Stimulated activated CD4-positive, alpha-beta T cell treated with anti-CD3 and anti-CD28 coated beads, Interleukin-15, amount 100 ng/mL, for 24 hours (primary cell): Measurements from ENCODE around the gene CNOT1.
"Not testable (repeated sequence)": the region's sequence is repeated elsewhere in the genome, so short reads cannot be mapped to it uniquely, and the experiment has no call there.

Source experiments
- DNase-seq: peaks from one replicate; pipeline ENCODE4 v3.0.0-alpha.2; 2020

Gene CNOT1

DNA sequence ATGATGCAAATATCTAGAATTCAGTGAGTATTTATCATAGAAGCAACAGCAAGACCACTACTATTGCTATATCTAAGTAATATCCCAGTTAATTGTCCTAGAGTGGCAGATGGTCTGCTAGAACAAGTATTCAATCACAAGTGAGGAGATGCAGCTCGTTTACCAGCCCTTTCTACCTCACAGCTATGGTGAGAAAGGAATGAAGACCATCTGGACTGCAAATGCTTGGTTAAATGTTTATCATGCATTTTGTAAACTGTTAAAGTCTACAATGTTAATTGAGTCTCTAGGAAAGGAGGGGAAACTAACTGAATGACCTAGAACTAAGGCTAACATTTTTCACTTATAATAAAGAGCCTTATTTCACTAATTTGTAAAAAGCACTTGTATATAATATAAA is 52.5 kb downstream of the CNOT1 start:
- no peak for DNase-seq

DNA sequence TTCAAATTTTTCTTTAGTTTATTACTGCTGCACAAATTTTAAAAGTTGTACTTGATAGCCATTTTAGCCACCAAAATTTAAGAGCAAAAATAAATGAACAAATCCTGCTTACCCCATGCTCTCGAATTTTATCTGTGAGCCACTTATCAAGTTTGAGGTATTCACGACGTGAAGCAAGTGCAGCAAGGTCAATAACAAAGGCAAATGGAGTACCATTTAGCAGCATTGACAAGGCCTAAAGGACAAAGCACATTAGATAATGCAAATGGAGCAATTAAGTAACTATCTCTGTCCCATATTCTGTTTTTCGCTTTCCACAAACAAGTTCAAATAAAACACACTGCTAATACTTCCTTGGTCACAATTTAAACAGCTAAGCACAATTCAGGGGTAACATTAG is 54.7 kb downstream of the CNOT1 start:
- no peak for DNase-seq

DNA sequence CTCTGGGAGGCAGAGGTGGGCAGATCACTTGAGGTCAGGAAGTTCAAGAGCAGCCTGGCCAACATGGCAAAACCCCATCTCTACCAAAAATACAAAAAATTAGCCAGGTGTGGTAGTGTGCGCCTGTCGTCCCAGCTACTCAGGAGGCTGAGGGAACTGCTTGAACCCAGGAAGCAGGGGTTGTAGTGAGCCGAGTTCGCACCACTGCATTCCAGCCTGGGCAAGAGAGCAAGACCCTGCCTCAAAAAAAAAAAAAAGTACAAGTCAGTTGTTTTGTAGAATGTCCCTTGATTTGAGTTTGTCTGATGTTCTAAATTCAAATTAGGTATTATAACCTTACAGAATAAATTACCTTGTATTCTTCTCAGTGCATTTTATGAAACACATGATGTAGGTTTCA is 63.9 kb downstream of the CNOT1 start:
- not testable (repeated sequence) for DNase-seq

DNA sequence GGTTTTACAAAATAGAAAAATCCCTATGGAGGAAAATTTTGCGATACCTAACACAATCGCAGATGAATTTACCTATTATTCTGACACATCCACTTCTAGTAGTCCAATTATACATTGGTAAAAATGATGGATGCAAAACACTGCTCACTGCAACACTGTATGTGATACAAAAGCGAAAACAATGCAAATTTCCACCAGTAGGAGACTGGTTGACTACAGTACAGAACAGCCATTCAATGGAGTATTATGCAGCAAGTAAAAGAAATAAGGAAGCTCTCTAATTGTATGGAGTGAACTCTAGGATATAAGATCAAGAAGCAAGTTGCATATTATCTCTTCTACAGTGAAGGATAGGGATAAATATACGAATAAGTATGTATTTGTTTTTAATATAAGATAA is 65.9 kb downstream of the CNOT1 start:
- DNase-seq, result no peak

DNA sequence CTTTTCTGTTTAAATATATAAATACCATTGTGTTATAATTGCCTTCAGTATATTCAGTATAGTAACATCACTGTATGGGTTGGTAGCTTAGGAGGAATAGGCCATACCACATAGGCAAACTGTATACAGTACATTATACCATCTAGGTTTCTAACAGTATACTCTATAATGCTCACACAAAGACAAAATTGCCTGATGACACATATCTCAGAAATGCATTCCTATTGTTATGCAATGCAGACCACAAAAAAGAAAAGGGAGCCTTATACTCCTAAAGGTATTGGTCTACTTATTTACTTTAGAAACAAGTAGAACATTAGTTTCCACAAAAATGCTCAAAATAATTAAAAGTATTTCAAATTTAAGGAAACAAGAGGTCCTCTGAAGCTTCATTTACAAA is 66.4 kb downstream of the CNOT1 start:
- no peak for DNase-seq

DNA sequence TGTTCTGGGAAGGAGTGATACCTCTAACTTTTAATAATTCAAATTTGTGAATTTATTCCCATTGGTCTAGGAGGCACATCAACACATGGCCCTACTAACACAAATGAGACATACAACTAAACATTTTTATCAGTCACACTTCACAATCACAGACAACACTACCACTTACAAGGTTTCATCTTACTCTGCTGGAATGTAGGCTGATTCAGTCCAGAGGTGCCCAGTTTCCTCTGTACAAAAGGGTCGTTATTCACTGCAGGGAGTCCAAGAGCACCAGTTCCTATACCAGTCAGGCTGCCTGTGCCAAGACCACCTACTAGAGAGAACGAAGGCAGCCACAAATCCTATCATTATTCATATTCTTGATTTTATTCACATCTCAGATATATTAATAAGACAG is 72.9 kb downstream of the CNOT1 start:
- no peak for DNase-seq

DNA sequence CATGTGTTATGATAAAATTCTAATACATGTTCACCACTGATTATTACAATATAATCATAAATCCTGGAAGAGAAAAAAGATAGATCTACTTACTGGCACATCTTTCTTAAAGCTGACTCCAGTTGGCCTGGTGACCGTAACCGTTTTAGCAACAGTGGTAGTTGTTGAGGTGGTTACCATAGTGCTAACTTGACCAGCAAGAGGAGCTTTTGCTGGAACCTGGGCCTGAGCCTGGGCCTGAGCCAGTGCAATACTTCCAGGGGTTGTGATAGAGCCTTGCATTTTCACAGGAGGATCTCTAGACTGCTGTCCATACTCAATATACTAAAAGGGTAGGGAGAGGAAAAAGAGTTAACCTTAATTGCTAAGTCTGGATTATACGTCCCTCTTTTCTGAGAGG is 78.1 kb downstream of the CNOT1 start:
- DNase-seq, result no peak

DNA sequence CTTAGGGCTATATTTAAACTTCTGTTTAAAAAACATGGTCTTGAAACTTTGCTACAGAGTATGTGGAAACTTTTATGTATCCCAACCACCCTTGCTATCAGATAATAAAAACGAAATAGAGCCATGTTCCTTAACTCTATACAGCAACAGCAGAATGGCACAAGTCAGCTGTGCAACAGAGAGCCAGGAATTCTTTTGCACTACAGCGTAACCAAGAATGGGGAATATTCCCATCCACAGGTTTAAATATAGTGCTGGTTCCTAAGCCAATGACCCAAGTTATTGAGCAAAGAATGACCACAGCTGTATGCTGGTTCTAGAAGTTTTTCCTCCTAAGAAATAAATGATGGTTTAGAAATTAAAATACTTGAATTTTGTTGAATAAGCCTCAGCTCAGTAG is 81.2 kb downstream of the CNOT1 start:
- DNase-seq, result no peak

DNA sequence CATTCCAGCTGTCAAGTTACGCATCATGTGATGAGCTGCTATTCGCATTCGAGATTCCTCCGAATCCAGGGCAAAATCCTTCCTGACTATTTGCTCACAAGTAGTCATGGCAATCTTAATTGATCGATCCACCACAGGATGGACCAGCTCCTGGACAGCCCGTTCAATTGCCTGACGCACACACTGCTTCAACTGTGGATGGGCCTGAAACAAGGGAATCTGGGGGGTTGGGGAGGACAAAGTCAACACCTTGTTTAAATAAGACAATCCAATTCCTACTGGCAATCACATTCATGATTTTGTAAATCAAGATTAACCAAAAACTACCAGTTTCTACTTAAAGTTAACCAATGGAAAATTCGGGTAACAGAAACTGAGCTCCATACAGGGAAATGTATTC is 85.9 kb downstream of the CNOT1 start:
- no peak for DNase-seq

DNA sequence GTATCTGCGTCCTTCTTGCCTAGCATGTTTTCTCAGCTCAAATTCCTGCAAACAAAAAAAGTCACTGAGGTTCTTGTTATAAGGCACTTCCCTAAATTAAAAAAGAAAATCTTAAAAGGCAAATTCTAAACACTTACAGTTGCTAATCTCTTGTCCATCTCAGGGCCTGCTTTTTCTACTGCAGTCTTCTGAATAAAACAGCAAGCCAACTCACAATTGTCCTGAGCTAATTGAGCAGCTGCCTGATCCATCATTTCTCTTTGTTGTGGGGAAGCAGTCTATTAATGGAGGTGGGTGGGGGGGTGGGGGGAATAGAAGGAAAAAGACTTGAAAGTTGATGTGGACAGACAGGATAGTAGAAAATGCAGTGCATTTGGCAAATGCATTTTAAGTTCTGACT is 87.3 kb downstream of the CNOT1 start:
- DNase-seq, result no peak

DNA sequence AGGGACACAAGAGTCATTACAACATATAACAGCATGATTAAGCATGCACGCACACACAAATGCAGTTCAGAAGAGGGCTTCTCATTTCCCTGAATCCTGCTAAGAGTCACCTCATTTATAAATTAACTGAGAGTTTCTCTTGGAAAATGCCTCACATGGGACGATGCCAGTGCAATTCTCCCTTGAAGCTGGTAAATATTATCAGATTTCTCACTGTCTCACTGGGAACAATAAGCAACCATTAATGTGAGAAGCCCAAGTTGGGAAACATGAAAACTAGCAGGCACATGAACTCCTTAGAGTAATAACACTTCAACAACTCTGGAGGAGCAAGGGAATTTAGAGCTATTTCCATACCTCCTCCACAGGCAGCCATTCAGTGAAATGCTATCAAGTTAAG is 87.9 kb downstream of the CNOT1 start:
- DNase-seq, result no peak

DNA sequence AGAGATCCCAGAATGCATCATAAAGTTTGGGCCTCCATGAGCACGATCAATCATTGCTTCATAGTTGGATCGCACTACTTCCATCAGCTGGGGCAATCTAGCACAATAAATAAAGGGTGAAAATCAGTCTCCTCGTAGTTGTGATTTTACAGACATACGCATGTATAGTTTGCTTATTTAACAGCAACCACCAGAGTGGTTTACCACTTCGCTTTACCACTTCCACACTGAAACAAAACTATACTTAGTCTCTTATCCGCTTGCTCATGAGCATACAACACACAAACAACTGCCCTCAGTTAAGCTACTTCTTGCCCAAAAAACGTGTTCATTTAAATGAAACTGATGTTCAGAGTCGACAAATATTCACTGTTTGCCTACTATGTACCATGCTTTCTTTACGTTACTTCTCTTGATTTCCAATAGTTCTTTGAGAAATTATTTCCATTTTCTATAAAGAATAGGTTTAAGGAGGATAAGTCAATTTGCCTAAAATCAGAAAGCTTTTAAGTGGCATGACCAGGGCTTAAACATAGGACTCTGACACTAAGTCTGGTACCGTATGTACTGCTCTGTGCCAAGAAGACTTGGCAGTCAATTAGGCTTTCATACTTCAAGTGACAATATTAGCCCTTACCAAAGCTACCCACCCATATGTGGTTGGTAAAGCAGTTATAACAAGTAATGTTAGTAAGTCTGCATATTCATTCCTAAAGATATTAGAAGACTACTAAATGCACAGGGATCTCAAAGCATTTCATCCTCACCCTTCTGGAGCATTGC is 92.3 kb downstream of the CNOT1 start:
- DNase-seq, result no peak

DNA sequence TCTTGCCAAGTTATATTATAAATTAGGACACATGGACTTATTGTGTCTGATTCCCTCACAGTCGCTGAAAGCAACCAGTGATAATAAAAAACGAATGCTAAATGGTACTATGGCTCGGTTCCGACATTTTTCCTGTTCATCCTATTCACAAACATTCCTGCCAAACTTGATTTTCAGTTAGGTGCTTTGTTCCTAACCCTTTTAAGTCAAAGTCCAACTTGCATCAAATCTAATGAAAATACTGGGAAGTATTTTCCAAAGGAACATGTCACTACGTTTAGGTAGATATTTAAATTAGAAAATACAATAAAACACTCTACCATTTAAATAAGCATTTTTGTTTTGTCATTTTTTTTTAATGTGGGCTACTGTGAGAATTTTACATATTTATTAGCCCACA is 93.3 kb downstream of the CNOT1 start:
- no peak for DNase-seq

DNA sequence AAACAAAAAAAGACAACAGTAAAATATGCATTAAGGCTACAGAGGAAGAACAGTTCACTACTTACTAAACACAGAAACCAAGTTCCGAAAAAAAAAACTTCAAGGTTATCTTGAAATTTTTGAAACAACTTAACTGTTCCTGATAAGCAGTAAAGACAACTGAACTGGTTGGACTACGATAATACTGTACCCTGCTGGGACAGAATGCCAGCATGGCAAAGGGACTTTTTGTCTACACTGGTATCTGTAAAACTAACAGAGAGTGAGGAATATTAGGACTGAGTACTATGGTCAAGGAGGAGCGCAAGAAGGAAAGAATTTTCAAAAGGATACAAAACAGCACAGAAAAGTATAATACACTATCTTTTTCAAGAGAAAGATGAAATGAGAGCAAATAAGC is 94.5 kb downstream of the CNOT1 start:
- no peak for DNase-seq

DNA sequence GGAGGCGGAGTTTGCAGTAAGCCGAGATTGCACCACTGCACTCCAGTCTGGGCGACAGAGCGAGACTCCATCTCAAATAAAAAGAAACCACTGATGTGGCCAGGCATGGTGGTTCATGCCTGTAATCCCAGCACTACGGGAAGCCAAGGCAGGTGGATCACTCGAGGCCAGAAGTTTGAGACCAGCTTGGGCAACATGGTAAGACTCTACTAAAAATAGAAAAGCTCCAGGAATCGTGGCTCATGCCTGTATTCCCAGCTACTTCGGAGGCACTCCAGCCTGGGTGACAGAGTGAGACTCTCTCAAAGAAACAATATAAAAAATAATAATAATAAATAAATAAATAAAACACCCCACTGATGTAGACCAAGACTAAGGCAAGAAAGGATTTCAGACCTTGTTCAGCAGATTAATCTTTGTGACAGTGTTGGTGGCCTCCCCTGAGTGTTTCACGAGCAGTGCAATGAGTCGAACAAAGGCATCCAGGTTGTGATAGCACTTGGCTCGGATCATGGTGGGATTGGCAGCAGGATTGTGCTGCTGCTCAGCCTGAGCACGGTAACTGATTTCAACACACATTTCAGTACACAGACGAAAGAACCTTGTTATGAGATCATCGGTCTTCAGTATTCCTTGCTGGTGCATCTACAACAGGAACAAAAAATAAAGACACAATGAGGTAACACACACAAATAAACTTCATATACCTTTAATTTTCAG is 95.7 kb downstream of the CNOT1 start:
- DNase-seq, result no peak

DNA sequence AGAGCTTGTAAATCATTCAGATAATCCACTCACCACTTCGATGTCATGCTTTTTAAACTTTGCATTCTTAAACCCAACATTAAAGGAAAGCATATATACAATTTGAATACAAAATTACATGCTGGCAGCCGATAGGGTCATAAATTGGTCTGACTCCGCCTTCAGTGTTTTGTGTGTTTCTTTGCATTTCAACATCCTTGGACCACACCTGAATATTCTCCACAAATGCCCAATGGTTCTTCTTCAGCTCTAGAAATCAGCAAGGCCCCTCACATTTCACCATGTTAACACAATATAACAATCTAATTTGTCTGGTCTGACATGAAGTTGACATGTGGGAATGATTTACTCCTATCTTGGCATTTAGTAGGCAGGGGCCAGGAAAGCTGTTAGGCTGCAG is 97.2 kb downstream of the CNOT1 start:
- DNase-seq, result no peak

DNA sequence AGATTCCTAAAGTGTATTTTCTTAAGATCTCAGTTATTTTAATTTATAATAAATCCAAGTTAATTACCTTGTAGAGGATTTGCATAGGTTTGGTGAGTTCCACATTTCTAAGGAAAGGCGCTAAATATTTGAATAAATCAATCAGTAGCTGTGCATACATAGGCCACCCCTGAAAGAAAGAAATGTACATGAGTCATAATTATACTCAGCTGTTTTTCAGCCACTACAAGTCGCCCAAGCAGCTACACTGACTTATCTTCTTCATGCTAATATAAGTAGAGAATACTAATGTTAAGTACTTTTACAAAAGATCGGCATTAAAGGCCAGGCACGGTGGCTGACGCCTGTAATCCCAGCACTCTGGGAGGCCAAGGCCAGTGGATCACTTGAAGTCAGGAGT is 99.4 kb downstream of the CNOT1 start:
- DNase-seq, result no peak

DNA sequence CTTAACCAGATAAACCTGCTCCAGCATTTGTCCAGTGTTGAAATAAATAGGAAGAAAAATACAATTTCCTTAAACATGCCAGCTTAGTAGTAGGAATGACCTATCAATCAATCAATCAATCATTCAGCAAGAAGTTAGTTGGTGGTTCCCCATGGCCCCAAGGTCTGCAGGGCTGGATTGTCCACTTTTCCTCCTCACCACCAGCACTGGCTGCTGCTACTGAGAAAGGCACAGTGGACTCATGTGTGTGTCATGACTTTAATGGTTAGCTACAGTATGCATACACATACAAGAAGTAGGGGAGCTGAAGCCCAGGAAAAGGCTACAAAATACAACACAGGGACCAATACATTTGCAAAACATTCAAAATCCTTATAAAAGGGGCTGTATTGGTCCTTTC is 109.9 kb downstream of the CNOT1 start:
- no peak for DNase-seq

DNA sequence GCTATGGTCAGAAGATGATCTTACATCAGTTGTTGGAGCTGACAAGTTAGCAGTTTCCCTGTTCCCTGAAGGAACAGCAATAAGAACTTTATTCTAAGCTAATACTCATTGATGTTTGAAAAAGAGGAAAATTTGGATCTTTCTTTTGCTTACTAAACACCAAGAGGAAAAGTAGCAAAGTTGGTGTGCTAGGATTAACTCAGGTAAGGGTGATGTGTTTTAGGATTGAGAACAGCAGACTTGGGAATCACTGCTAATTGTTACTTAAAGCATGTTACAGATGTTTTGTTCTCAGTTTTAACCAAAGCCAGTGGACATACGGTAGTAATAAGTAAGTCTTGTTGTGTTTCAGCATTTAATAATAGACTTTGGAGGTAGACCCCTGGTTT is 110.7 kb downstream of the CNOT1 start:
- no peak for DNase-seq

DNA sequence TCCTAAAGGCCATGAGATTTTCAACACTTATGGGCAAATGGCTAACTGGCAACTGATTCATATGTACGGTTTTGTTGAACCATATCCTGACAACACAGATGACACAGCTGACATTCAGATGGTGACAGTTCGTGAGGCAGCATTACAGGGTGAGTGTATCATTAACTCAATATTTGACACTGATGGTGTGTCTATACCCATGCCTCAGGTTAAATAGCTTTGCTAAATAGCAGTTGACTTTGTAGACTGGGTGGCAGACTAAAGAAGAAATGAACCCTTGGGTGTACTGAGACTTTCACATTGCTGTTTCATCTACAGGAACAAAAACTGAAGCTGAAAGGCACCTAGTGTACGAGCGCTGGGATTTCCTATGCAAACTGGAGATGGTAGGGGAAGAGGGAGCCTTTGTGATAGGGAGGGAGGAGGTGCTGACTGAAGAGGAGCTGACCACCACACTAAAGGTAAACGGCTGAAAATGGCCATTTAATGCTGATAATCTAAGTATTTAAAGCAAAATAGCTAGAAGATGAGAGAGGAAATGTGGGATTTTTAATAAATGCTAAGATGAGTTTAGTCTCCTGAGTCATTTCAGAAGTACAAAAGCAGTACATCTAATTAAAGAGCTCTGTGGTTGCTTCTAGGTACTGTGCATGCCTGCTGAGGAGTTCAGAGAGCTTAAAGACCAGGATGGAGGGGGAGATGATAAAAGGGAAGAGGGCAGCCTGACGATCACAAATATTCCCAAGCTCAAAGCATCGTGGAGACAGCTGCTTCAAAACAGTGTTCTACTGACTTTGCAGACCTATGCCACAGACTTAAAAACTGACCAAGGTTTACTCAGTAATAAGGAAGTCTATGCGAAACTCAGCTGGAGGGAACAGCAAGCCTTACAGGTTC is 111.3 kb downstream of the CNOT1 start:
- DNase-seq, result no peak

DNA sequence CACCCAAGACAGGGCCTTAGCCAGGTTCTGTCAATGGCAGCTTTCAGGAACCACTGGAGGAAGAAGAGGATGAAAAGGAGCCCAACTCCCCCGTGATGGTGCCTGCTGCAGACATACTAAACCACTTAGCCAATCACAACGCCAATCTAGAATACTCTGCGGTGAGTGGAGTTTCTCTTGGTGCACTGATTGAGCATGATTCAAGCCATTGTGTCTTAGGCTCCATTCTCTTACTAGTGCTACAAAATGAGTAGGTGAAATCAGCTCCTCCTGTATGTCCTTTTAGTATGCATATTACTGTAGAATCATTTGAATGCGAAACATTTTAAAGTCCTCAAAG is 112.9 kb downstream of the CNOT1 start:
- no peak for DNase-seq

DNA sequence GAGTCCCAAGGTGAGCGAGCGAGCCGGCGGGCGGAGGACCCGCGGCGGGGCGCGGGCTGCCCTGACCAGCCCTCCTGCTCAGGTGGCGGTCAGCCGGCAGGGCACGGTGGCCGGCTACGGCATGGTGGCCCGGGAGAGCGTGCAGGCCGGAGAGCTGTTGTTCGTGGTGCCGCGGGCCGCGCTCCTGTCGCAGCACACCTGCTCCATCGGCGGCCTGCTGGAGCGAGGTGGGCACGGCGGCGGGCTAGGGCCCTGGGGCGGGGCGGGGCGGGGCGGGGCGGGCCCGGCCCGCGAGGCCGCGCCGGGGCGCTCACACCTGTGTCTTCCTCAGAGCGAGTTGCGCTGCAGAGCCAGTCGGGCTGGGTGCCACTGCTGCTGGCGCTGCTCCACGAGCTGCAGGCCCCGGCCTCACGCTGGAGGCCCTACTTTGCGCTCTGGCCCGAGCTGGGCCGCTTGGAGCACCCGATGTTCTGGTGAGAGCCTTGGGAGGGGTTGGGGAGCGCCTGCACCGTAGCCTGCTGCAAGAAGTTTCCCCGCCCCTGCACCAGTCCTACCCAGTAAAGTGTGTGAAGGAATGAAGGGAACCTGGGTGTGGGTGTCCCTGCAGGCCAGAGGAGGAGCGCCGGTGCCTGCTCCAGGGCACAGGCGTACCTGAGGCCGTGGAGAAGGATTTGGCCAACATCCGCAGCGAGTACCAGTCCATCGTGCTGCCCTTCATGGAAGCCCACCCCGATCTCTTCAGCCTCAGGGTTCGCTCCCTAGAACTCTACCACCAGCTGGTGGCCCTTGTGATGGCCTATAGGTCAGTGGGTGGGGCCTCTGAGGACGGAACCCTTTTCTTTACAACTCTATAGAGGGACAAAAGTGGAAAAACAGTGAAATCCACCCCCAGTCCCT is 113.5 kb downstream of the CNOT1 start:
- DNase-seq, result peak; percentile 60
